ENCODE data around the gene PLIN4. TPM values are rescaled to one million over a fixed set of nuclear protein-coding genes. Genes with fewer than 3 reads are reported as not detected.
"Not testable (repeated sequence)": the region's sequence is repeated elsewhere in the genome, so short reads cannot be mapped to it uniquely, and the experiment has no call there.

Gene PLIN4
- total RNA-seq, 1 experiment from 2014 or later: 1.8 TPM

DNA sequence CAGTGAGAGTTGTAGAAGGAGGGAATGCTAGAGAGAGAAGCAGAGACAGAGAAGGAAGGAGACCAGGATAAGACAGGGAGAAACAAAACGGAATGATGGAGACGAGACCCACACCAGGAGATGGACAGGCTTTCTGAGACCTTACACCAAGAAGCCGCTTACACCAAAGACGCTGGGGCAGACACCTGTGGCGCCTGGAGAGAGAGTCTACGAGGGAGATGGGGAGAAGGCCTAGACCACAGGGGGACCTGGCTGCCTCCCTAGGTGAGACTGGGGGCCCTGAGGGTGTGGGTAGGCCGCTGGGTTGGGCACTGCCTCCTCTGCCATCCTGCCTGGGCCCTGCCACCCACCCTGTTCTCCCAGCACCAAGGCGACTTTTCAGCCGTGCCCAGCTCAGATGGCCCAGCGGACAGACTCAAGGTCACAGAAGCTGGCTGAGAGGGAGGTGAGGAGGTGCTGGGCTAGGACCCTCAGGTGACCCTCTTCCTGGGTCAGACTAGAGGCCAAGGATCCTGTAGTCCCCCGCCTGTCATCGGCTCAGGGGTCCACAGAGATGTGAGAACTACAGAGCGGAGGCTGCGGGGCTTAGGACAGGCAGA lies 11.7 kb upstream of the PLIN4 start:
- H3K27me3 Mint-ChIP-seq (ENCODE audit: insufficient read depth, unreplicated experiment): peaks cover 12% of the 10 kb centered on the region
- DNase-seq (ENCODE audit: unreplicated experiment): no peak
- POLR2A ChIA-PET: no interaction called here
- no TSS peak for BruUV-seq (replicated peaks)
- intact Hi-C loops (cut with micrococcal nuclease): no loop called here
- H3K9me3 Mint-ChIP-seq (ENCODE audit: unreplicated experiment): no peaks in the 10 kb centered on the region
- TF ChIP-seq, protein P1, sequence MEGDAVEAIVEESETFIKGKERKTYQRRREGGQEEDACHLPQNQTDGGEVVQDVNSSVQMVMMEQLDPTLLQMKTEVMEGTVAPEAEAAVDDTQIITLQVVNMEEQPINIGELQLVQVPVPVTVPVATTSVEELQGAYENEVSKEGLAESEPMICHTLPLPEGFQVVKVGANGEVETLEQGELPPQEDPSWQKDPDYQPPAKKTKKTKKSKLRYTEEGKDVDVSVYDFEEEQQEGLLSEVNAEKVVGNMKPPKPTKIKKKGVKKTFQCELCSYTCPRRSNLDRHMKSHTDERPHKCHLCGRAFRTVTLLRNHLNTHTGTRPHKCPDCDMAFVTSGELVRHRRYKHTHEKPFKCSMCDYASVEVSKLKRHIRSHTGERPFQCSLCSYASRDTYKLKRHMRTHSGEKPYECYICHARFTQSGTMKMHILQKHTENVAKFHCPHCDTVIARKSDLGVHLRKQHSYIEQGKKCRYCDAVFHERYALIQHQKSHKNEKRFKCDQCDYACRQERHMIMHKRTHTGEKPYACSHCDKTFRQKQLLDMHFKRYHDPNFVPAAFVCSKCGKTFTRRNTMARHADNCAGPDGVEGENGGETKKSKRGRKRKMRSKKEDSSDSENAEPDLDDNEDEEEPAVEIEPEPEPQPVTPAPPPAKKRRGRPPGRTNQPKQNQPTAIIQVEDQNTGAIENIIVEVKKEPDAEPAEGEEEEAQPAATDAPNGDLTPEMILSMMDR (IDR thresholded peaks at IDR 0.05; ENCODE audit: unreplicated experiment): no peak
- no peaks in the 10 kb centered on the region for H3K4me1 Mint-ChIP-seq (ENCODE audit: insufficient read depth, unreplicated experiment)
- H3K36me3 Mint-ChIP-seq (ENCODE audit: insufficient read depth, unreplicated experiment): no peaks in the 10 kb centered on the region
- CTCF ChIA-PET: interaction anchor here (0.7 kb wide), 1 partner anchor 258 kb away, joined by 3 read pairs; no protein-coding TSS in a partner anchor
- no peak overlapping the region for H3K4me3 Mint-ChIP-seq (ENCODE audit: unreplicated experiment)
- no peak overlapping the region for H3K27ac Mint-ChIP-seq (ENCODE audit: low read depth, unreplicated experiment)

- Mint-ChIP-seq H3K27me3 (ENCODE audit: insufficient read depth, unreplicated experiment) (peaks cover 12% of the 10 kb centered on the region), H3K4me3 (ENCODE audit: unreplicated experiment) (no peak overlapping the region), H3K9me3 (ENCODE audit: unreplicated experiment) (no peaks in the 10 kb centered on the region), H3K27ac (ENCODE audit: low read depth, unreplicated experiment) (no peak overlapping the region), H3K36me3 (ENCODE audit: insufficient read depth, unreplicated experiment) (no peaks in the 10 kb centered on the region), H3K4me1 (ENCODE audit: insufficient read depth, unreplicated experiment) (no peaks in the 10 kb centered on the region)
- ChIA-PET POLR2A (interaction anchor here (1.0 kb wide), 1 partner anchor 12 kb away, joined by 3 read pairs; no protein-coding TSS in a partner anchor), CTCF (interaction anchor here (0.6 kb wide), 1 partner anchor 384 kb away, joined by 3 read pairs; no protein-coding TSS in a partner anchor)
- no peak for DNase-seq (ENCODE audit: unreplicated experiment)
- no TSS peak for BruUV-seq (replicated peaks)
- TF ChIP-seq, protein P1 (IDR thresholded peaks at IDR 0.05; ENCODE audit: unreplicated experiment): no peak
- intact Hi-C loops (cut with micrococcal nuclease): no loop called here
These were observed 10.6 kb upstream of the PLIN4 start for GRCh38 chr19:4528843-4529242.

GRCh38 chr19:4527377-4527776 lies 9.1 kb upstream of the PLIN4 start:
- POLR2A ChIA-PET; H3K27ac Mint-ChIP-seq (ENCODE audit: low read depth, unreplicated experiment); H3K4me1 Mint-ChIP-seq (ENCODE audit: insufficient read depth, unreplicated experiment); H3K9me3 Mint-ChIP-seq (ENCODE audit: unreplicated experiment); H3K4me3 Mint-ChIP-seq (ENCODE audit: unreplicated experiment); intact Hi-C loops (cut with micrococcal nuclease); BruUV-seq (replicated peaks); DNase-seq (ENCODE audit: unreplicated experiment); H3K36me3 Mint-ChIP-seq (ENCODE audit: insufficient read depth, unreplicated experiment): not testable (repeated sequence)
- CTCF ChIA-PET: interaction anchor here (0.6 kb wide), 1 partner anchor 144 kb away, joined by 4 read pairs; no protein-coding TSS in a partner anchor
- peaks cover 12% of the 10 kb centered on the region for H3K27me3 Mint-ChIP-seq (ENCODE audit: insufficient read depth, unreplicated experiment)

GRCh38 chr19:4525563-4526002 lies 7.3 kb upstream of the PLIN4 start:
- no peaks in the 10 kb centered on the region for H3K9me3 Mint-ChIP-seq (ENCODE audit: unreplicated experiment)
- H3K27ac Mint-ChIP-seq (ENCODE audit: low read depth, unreplicated experiment): no peak overlapping the region
- ChIA-PET CTCF (interaction anchor here (0.6 to 4.7 kb wide), 16 partner anchors 8 to 229 kb away, joined by 3 to 51 read pairs (median 4); partner anchors contain the start of genes LRG1 and PLIN5), POLR2A (no interaction called here)
- H3K36me3 Mint-ChIP-seq (ENCODE audit: insufficient read depth, unreplicated experiment): peaks cover 6% of the 10 kb centered on the region
- H3K27me3 Mint-ChIP-seq (ENCODE audit: insufficient read depth, unreplicated experiment): peaks cover 12% of the 10 kb centered on the region
- peaks cover 8% of the 10 kb centered on the region for H3K4me1 Mint-ChIP-seq (ENCODE audit: insufficient read depth, unreplicated experiment)
- no peak overlapping the region for H3K4me3 Mint-ChIP-seq (ENCODE audit: unreplicated experiment)
- no peak for DNase-seq (ENCODE audit: unreplicated experiment)
- TF ChIP-seq, protein P1 (IDR thresholded peaks at IDR 0.05; ENCODE audit: unreplicated experiment): no peak
- BruUV-seq (replicated peaks): no TSS peak
- intact Hi-C loops (cut with micrococcal nuclease): no loop called here

Measured in MCF 10A (cell line).